ENCODE results near the gene GFI1B. TPM values are rescaled to one million over a fixed set of nuclear protein-coding genes. Genes with fewer than 3 reads are reported as not detected.

The GFI1B gene
- total and polyA plus RNA-seq, 2 of the 13 experiments (the other 11 are each of a cell fraction or from before 2014, with no cell fraction given), result 0.15 to 0.51 TPM

GRCh38 chr9:132944294-132945185 lies 34.0 kb upstream of the GFI1B start, which contains the start of gene TSC1 (continued):
- TF ChIP-seq POLR2G (IDR thresholded peaks at IDR 0.05; ENCODE audit: low read depth, low read length) (peak; percentile 86), GMEB1 (CRISPR knock-in tag; IDR thresholded peaks at IDR 0.05; ENCODE audit: borderline replicate concordance) (peak; percentile 88), ZNF460 (CRISPR knock-in tag; IDR thresholded peaks at IDR 0.05; ENCODE audit: borderline replicate concordance) (peak; percentile 56; the same call in 1 of the 2 replicates), TFAP4 (IDR thresholded peaks at IDR 0.05; ENCODE audit: borderline replicate concordance, low read depth) (peak; percentile 84), SUZ12 (IDR thresholded peaks at IDR 0.05; ENCODE audit: low read depth, low read length) (no peak), ZMAT5 (CRISPR knock-in tag; IDR thresholded peaks at IDR 0.05; ENCODE audit: borderline replicate concordance, low read depth) (no peak), ZFP36L1 (CRISPR knock-in tag; IDR thresholded peaks at IDR 0.05) (no peak), CBX2 (IDR thresholded peaks at IDR 0.05; ENCODE audit: low read depth, low read length) (no peak), CBX2 (CRISPR knock-in tag; IDR thresholded peaks at IDR 0.05; ENCODE audit: low read depth) (no peak), BRF2 (CRISPR knock-in tag; IDR thresholded peaks at IDR 0.05) (no peak), PHF20 (CRISPR knock-in tag; IDR thresholded peaks at IDR 0.05) (peak; percentile 68), KDM1A (CRISPR knock-in tag; IDR thresholded peaks at IDR 0.05) (no peak), ZSCAN21 (CRISPR knock-in tag; IDR thresholded peaks at IDR 0.05; ENCODE audit: borderline replicate concordance) (peak; percentile 78), MXD1 (CRISPR knock-in tag; IDR thresholded peaks at IDR 0.05) (no peak; the same call in 1 of the 2 replicates), ZNF780A (CRISPR knock-in tag; IDR thresholded peaks at IDR 0.05) (0 out of 2 replicates have a peak, but pooled peaks have one; percentile 20), NFIC (IDR thresholded peaks at IDR 0.05; ENCODE audit: low read length) (no peak), GFI1 (CRISPR knock-in tag; IDR thresholded peaks at IDR 0.05; ENCODE audit: borderline replicate concordance) (no peak; the same call in none of the 2 replicates), ZNF275 (CRISPR knock-in tag; IDR thresholded peaks at IDR 0.05; ENCODE audit: borderline replicate concordance) (peak; percentile 65; the same call in 1 of the 2 replicates), REXO4 (CRISPR knock-in tag; IDR thresholded peaks at IDR 0.05; ENCODE audit: borderline replicate concordance) (no peak), ATF3 (CRISPR knock-in tag; IDR thresholded peaks at IDR 0.05) (0 out of 2 replicates have a peak, but pooled peaks have one; percentile 18), ZNF562 (CRISPR knock-in tag; IDR thresholded peaks at IDR 0.05; ENCODE audit: borderline replicate concordance) (no peak)

Data from HepG2 (cell line).